IPS-20b (cell line): ENCODE data around the gene BCL2L1.
"Not testable (repeated sequence)": the region's sequence is repeated elsewhere in the genome, so short reads cannot be mapped to it uniquely, and the experiment has no call there.

Experiments
- H3K27ac ChIP-seq: one replicate; pipeline ENCODE4 v1.5.1; 2013; ENCODE audit warnings: low read length
- H3K27me3 ChIP-seq: 2 replicates; pipeline ENCODE4 v1.6.1; 2013; ENCODE audit warnings: mild to moderate bottlenecking, low read length, inconsistent platforms; ENCODE audit not compliant: insufficient read depth
- H3K36me3 ChIP-seq: 2 replicates; pipeline ENCODE4 v1.6.1; 2013; ENCODE audit warnings: low read depth, mild to moderate bottlenecking, inconsistent platforms, low read length, moderate library complexity; ENCODE audit not compliant: insufficient read depth
- H3K4me1 ChIP-seq: 2 replicates; pipeline ENCODE4 v1.6.1; 2013; ENCODE audit warnings: mild to moderate bottlenecking, control low read depth, inconsistent platforms, low read length, moderate library complexity; ENCODE audit not compliant: insufficient read depth
- H3K4me3 ChIP-seq: 2 replicates; pipeline ENCODE4 v1.5.1; 2013; ENCODE audit warnings: mild to moderate bottlenecking, low read length, inconsistent platforms
- H3K9ac ChIP-seq: 2 replicates; pipeline ENCODE4 v1.6.1; 2013; ENCODE audit warnings: low read depth, mild to moderate bottlenecking, inconsistent platforms, low read length, moderate library complexity
- H3K9me3 ChIP-seq: 2 replicates; pipeline ENCODE4 v1.6.1; 2013; ENCODE audit warnings: mild to moderate bottlenecking, low read depth, low read length, inconsistent platforms; ENCODE audit not compliant: insufficient read depth

BCL2L1 gene

DNA sequence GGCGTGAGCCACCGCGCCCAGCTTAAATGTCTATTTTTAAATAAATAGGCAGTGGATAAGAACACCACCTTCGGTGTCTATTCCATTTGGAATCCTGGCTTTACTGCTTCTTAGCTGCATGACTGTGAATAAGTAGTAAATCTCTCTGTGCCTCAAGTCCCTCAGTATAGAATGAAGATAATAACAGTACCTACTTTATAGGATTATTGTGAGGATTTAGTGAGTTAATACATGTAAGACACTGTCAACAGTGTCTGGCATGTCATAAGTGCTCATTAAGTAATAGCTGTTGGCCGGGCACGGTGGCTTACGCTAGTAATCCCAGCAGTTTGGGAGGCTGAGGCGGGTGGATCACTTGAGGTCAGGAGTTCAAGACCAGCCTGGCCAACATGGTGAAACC, 26.6 kb upstream of the BCL2L1 start:
- Histone ChIP-seq H3K36me3 (peaks cover 64% of the 10 kb centered on the region), H3K4me3 (no peak overlapping the region), H3K27me3 (no peaks in the 10 kb centered on the region), H3K4me1 (no peaks in the 10 kb centered on the region), H3K9me3 (no peaks in the 10 kb centered on the region), H3K9ac (no peak overlapping the region), H3K27ac (no peak overlapping the region)

DNA sequence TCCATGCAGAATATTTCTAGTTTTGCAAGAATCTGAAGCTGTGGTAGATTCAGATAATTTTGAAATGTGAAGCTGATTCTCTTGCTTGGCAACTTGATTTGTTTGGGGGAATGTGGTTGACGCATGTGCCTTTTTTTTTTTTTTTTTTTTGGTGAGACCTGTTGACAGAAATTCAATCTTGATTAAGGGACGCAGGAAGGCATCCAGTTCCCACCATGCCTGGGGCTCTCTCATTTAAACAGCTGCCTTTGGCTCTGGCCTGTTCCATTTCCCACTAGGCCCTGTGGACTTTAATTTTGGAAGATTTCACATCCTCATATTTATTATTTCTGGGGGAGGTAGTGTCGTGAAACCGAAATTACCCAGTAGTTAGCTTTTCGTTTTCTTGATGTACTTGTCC, 25.0 kb upstream of the BCL2L1 start:
- Histone ChIP-seq H3K36me3 (peaks cover 72% of the 10 kb centered on the region), H3K27ac (no peak overlapping the region), H3K9me3 (no peaks in the 10 kb centered on the region), H3K27me3 (no peaks in the 10 kb centered on the region), H3K4me3 (no peak overlapping the region), H3K9ac (no peak overlapping the region), H3K4me1 (no peaks in the 10 kb centered on the region)

DNA sequence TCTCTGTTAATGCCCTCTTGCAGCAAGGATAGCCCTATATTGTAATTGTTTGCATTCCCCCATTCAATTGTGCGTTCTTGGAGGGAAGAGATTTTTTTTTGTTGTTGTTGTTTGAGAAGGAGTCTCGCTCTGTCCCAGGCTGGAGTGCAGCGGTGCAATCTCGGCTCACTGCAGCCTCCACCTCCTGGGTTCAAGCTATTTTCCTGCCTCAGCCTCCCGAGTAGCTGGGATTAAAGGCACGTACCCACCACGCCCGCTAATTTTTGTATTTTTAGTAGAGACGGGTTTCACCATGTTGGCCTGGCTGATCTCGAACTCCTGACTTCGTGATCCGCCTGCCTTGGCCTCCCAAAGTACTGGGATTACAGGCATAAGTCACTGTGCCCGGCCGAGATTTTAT, 24.4 kb upstream of the BCL2L1 start:
- H3K4me1 ChIP-seq, H3K9ac ChIP-seq, H3K27me3 ChIP-seq, H3K4me3 ChIP-seq, H3K9me3 ChIP-seq, H3K27ac ChIP-seq: not testable (repeated sequence)
- peaks cover 73% of the 10 kb centered on the region for H3K36me3 ChIP-seq

DNA sequence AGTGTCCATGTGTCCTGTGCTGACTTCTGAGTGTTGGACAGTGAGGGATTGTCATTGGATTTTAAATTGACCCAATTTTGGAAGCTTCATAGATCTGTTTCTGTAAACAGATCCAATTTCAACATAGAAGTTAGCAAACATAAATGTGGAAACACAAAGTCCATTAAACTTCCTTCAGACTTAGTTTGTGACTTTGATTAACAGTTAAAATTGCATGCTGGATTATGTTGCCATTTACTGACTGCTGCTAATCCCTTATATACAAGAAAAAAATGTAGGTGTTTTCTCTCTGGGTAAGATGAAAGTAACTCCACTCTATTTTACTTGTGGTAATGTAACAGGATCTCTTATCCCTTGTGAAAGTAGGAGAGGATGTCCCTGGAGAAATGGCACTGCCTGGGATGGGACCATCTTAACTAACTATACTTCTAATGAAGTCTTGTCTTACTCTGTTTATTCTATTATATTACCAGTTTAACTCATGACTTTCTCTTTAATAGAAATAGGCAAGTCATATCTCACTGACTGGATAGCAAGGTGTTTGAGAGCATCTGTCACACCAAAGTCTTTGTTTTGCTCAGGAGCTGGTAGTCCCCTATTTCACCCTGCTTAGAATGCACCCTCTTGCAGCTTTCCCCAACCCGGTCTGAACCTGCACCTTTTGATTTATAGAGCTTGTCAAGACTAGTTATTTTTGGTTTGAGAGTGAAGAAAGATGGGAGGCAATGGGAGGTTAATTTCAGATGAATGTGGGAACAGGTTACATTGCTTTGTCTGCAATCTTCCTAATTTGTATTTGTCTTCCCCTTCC, 23.6 kb upstream of the BCL2L1 start:
- Histone ChIP-seq H3K4me3 (no peak overlapping the region), H3K9me3 (no peaks in the 10 kb centered on the region), H3K4me1 (no peaks in the 10 kb centered on the region), H3K9ac (no peak overlapping the region), H3K27me3 (no peaks in the 10 kb centered on the region), H3K27ac (no peak overlapping the region), H3K36me3 (peaks cover 69% of the 10 kb centered on the region)

DNA sequence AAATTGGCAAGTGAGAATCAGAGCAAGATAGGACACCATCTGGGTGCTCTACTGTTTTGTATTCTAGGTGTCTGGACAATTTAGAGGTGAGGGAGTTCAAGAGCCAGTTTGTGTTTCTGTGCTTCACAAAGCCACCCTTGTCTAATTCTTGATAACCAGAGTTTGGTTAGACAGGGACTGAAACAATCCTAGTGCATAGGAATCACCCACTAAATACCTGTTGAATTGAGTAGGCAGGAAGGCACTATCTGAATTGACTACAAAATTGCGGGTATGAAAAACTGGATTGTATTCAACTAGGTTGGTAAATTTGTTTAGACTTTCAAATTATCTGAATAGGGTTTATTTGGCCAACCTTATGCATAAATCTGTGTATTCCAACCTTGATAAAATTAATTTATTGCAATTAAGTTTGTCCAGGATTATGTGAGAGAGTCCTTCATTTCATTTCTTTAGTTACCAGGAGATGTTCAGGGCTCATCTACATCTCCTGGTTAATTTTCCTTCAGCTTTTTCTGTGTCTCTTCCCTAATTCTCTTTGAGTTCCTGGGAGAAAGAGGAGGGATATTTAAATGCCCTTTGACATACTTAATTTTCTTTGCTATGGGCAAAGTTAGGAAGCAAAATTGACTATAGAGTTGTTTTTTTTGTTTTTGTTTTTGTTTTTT, 18.1 kb upstream of the BCL2L1 start:
- Histone ChIP-seq H3K9ac (peak overlapping the region; percentile 89), H3K27ac (no peak overlapping the region), H3K9me3 (no peaks in the 10 kb centered on the region), H3K4me3 (peak overlapping the region; percentile 83), H3K4me1 (peaks cover 5% of the 10 kb centered on the region; the same call in 1 of the 2 replicates), H3K36me3 (peaks cover 35% of the 10 kb centered on the region), H3K27me3 (no peaks in the 10 kb centered on the region)

DNA sequence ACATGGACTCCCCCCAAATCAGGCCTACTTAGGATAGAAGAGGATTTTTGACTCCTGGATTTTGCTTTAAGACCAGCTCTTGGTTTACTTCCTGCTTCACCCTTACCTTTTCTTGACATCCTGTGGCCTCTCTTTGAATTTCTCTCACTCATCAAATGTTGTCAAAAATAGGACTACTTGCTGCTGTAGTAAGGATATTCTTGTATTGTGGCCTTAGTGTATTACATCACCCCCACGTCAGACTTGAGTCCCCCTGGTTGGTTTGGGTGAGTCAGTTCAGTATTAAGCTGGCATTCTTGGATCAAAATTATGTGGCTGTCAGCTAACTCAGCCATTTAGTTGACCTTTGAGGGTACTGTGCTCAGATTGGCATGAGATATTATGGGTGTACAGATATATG, 17.5 kb upstream of the BCL2L1 start:
- peaks cover 5% of the 10 kb centered on the region; the same call in 1 of the 2 replicates for H3K4me1 ChIP-seq
- H3K4me3 ChIP-seq, result peak overlapping the region; percentile 83
- no peak overlapping the region for H3K27ac ChIP-seq
- no peaks in the 10 kb centered on the region for H3K9me3 ChIP-seq
- peak overlapping the region; percentile 89 for H3K9ac ChIP-seq
- H3K36me3 ChIP-seq, result peaks cover 29% of the 10 kb centered on the region
- H3K27me3 ChIP-seq, result no peaks in the 10 kb centered on the region

DNA sequence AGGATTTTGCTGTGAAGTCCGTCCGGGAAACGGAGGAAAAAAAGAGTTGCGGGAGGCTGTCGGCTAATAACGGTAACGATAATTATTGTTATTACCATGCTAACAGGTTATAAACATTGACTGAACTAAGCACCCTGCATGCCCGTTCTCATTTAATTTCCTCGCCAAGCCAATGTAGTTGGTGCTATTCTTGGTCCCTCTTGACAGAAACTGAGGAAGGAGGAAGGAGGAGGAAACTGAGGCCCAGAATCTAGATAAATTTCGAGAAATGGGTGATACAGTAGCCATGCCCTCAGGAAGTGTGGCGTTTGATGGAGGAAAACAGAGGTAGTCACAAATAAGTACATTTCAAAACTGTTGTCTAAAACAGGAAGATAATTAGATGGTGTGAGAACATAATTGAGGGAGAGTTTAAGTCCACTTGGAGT, 16.9 kb upstream of the BCL2L1 start:
- Histone ChIP-seq H3K36me3 (peaks cover 23% of the 10 kb centered on the region), H3K9ac (peak overlapping the region; percentile 89; the same call in 1 of the 2 replicates), H3K27me3 (no peaks in the 10 kb centered on the region), H3K4me3 (peak overlapping the region; percentile 83), H3K27ac (no peak overlapping the region), H3K4me1 (peaks cover 5% of the 10 kb centered on the region; the same call in 1 of the 2 replicates), H3K9me3 (no peaks in the 10 kb centered on the region)

DNA sequence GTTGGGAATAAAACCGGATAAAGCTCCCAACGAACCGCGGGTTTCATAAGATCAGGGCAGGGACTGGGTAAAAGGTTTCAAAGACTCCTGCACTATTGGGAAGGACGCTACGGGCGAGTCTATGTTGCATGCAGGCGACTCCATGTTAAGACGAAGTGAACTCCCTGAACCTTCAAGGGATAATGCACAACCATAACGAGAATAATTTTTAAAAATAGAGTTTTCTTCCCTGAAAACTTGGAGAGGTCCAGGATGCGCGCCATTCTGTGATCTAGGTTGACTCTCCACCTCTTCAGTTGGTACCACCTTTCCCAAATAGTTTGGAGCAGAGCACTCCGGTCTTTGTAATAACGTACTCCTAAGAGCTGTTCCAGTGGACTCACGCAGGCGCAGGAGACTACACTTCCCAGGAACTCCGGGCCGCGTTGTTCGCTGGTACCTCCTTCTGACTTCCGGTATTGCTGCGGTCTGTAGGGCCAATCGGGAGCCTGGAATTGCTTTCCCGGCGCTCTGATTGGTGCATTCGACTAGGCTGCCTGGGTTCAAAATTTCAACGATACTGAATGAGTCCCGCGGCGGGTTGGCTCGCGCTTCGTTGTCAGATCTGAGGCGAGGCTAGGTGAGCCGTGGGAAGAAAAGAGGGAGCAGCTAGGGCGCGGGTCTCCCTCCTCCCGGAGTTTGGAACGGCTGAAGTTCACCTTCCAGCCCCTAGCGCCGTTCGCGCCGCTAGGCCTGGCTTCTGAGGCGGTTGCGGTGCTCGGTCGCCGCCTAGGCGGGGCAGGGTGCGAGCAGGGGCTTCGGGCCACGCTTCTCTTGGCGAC, 16.3 kb upstream of the BCL2L1 start, which contains the start of gene TPX2:
Gene TPX2 (plus strand): TSS at position 562 of the 821 bp plus-strand sequence. CDS start 18,187 bp downstream, outside the sequence.
- H3K9me3 ChIP-seq, result no peaks in the 10 kb centered on the region
- peaks cover 5% of the 10 kb centered on the region; the same call in 1 of the 2 replicates for H3K4me1 ChIP-seq
- H3K27me3 ChIP-seq, result no peaks in the 10 kb centered on the region
- peak within 1 kb of the TSS; percentile 83 for H3K4me3 ChIP-seq
- H3K9ac ChIP-seq, result peak within 1 kb of the TSS; percentile 93
- peaks cover 17% of the 10 kb centered on the region for H3K36me3 ChIP-seq
- H3K27ac ChIP-seq, result no peak within 1 kb of the TSS

DNA sequence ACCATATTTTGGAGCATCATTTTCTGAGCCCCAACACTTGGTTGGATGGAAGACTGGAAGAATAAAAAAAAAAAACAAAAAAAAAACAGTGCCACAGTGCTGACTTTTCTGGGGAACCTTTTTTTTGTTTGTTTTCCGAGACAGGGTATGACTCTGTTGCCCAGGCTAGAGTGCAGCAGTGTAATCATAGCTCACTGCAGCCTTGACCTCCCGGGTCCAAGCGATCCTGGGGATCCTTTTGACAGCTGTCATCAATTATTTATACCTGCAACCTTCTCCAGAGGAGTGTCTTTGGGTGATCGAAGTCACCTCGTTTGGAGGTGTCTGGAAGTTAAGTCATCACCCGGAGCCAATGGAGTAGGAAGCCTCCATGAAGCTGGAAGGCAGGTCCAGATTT, 8.7 kb upstream of the BCL2L1 start:
- Histone ChIP-seq H3K4me3 (no peak overlapping the region), H3K27me3 (no peaks in the 10 kb centered on the region), H3K27ac (no peak overlapping the region), H3K9me3 (no peaks in the 10 kb centered on the region), H3K4me1 (no peaks in the 10 kb centered on the region), H3K9ac (no peak overlapping the region), H3K36me3 (no peaks in the 10 kb centered on the region)

DNA sequence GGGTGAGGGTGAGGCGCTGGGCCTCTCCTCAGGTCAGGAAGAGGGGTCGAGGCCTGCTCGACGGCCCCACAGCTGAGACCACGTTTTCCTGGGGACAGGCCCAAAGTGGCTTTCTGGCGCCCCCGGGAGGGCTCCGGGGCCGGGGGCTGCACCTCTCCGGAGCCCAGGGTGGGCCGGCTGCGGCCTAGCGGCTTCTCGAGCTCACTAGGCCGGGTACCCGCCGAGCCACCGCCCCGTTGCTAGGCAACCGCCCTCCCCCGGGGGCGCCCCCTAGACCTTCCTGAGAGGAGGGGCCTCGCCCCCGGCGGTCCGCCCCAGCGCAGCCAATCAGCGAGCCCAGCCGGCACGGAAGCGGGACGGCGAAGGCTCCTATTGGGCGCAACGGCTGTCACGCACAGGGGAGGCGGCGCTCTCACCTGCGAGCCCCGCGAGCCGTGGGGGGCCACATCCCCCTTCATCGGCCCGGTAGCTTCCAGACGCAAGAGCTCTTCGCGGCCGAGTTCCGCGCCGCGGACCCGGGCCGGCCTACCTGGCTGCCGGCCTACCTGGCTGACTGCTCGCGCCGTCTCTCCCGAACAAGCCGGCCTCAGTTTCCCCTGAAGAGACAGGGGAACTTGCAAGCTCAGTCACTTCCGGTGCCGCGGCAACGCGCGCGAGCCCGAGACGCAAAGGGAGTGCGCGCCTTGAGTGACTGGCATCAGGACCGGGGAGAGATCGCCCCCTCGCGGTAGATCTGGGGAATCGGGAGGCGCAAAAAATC, 831 bp upstream of the BCL2L1 start:
- H3K27ac ChIP-seq, result peak overlapping the region; percentile 92

DNA sequence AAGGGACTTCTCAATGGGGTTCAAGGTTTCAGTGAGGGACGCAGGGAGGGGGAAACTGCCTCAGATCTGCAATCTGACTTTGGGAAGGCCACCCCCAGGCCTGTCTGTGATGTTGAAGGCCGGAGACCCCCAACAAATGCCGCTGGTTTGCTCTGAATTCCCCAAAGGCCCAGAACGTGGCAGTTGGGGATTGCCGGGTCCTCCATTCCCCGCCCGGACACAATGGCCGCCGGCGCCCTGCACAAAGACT, 326 bp upstream of the BCL2L1 start:
- H3K4me3 ChIP-seq, result peak overlapping the region; percentile 97
- peaks cover 26% of the 10 kb centered on the region for H3K36me3 ChIP-seq
- H3K27me3 ChIP-seq, result no peaks in the 10 kb centered on the region
- H3K4me1 ChIP-seq, result peaks cover 35% of the 10 kb centered on the region
- H3K27ac ChIP-seq, result peak overlapping the region; percentile 92
- peak overlapping the region; percentile 100 for H3K9ac ChIP-seq
- H3K9me3 ChIP-seq, result no peaks in the 10 kb centered on the region

More for the DNA sequence above, 831 bp upstream of the BCL2L1 start:
- H3K4me3 ChIP-seq, result peak overlapping the region; percentile 97
- H3K27me3 ChIP-seq, result no peaks in the 10 kb centered on the region
- peak overlapping the region; percentile 100 for H3K9ac ChIP-seq
- peaks cover 35% of the 10 kb centered on the region for H3K4me1 ChIP-seq
- H3K36me3 ChIP-seq, result peaks cover 25% of the 10 kb centered on the region
- no peaks in the 10 kb centered on the region for H3K9me3 ChIP-seq
